Choroid plexus epithelial cell (primary cell): ENCODE results near the gene CD209.

Source experiments
- DNase-seq: peaks from one replicate; pipeline ENCODE4 v3.0.0-alpha.2; 2010; ENCODE audit warnings: low read depth
- H3K4me3 ChIP-seq: 2 replicates; pipeline ENCODE4 v1.5.1; 2011; ENCODE audit warnings: low read depth, mild to moderate bottlenecking, control low read depth, low read length, moderate library complexity
- TF ChIP-seq, protein P1 (sequence below): conservative IDR thresholded peaks from 2 replicates; pipeline ENCODE4 v1.5.1; 2011; ENCODE audit warnings: low read depth, mild to moderate bottlenecking, control low read depth, inconsistent platforms, low read length, moderate library complexity

CD209 gene

GRCh38 chr19:7737215-7737614 lies 10.1 kb downstream of the CD209 start:
- TF ChIP-seq, protein P1, sequence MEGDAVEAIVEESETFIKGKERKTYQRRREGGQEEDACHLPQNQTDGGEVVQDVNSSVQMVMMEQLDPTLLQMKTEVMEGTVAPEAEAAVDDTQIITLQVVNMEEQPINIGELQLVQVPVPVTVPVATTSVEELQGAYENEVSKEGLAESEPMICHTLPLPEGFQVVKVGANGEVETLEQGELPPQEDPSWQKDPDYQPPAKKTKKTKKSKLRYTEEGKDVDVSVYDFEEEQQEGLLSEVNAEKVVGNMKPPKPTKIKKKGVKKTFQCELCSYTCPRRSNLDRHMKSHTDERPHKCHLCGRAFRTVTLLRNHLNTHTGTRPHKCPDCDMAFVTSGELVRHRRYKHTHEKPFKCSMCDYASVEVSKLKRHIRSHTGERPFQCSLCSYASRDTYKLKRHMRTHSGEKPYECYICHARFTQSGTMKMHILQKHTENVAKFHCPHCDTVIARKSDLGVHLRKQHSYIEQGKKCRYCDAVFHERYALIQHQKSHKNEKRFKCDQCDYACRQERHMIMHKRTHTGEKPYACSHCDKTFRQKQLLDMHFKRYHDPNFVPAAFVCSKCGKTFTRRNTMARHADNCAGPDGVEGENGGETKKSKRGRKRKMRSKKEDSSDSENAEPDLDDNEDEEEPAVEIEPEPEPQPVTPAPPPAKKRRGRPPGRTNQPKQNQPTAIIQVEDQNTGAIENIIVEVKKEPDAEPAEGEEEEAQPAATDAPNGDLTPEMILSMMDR = no peak
- DNase-seq = no peak
- H3K4me3 ChIP-seq = no peak overlapping the region

- no peak for DNase-seq
- TF ChIP-seq, protein P1 = no peak
- no peak overlapping the region for H3K4me3 ChIP-seq
Observed at GRCh38 chr19:7736148-7736547, 11.2 kb downstream of the CD209 start.

- H3K4me3 ChIP-seq = no peak overlapping the region
- TF ChIP-seq, protein P1 = no peak
- peak; percentile 5 for DNase-seq
Observed at GRCh38 chr19:7734220-7735203, 12.8 kb downstream of the CD209 start.

GRCh38 chr19:7733376-7733775 lies 14.0 kb downstream of the CD209 start:
- DNase-seq = no peak
- TF ChIP-seq, protein P1 = no peak
- H3K4me3 ChIP-seq = no peak overlapping the region

DNA sequence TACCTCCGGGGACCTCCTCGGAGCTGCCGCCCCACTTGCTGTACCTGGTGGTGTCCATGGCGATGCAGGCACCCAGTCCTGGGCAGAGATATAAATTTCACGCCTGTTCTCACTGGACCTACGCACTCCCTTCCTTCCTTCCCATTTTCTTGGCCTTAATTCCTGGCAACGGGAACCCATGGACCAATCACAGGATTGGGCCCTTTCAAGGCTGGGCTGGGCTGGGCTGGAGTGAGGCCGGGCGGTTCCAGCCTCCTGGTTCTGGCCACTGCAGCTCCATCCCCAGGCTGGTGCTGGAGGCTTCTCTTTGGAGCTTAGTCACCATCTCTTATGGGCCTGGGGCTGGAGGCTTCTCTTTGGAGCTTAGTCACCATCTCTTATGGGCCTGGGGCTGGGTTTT lies 15.3 kb downstream of the CD209 start, which contains the start of gene CLEC4G:
CLEC4G (minus strand) TSS at position 66 of the 400 bp plus-strand sequence; CDS start at position 58, 8 bp downstream.
- H3K4me3 ChIP-seq = no peak within 1 kb of the TSS

GRCh38 chr19:7731615-7732014 lies 15.7 kb downstream of the CD209 start:
- TF ChIP-seq, protein P1 = no peak
- DNase-seq = no peak
- no peak overlapping the region for H3K4me3 ChIP-seq

More for the DNA sequence above, 15.3 kb downstream of the CD209 start, which contains the start of gene CLEC4G:
- TF ChIP-seq, protein P1 = no peak
- no peak for DNase-seq

DNA sequence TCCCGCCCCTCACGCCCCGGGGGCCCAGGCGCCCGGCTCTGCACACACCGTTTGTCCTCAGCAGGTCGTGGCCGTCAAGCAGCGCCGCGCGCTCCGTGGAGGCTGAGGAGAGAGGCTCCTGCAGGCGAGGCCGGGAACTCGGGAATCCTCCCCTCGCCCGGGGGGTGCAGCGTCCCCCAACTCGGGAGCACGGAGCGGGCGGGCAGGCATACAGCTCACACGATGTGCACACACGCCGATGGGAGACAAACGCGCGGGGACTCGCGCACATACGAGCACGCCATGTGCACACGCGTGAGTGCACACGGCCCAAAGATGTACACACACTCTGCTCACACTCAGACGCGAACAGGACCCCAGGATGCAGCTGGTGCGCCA lies 16.1 kb downstream of the CD209 start:
- no peak overlapping the region for H3K4me3 ChIP-seq
- no peak for DNase-seq
- TF ChIP-seq, protein P1 = no peak
